Measurements from ENCODE around the gene SPRING1.

The SPRING1 gene

GRCh38 chr12:116735084-116735483, 2.8 kb downstream of the SPRING1 start:
- ATAC-seq (ENCODE audit: insufficient read depth, low read depth) (no peak), DNase-seq (no peak)
- no peak overlapping the region for H3K4me2 ChIP-seq (ENCODE audit: insufficient read depth, low read length)
- H3K9ac ChIP-seq (ENCODE audit: low read depth, low read length) = no peak overlapping the region
- TF ChIP-seq EZH2 (IDR thresholded peaks at IDR 0.05; ENCODE audit: borderline replicate concordance, low read depth, low read length, severe bottlenecking) (no peak), CTCF (IDR thresholded peaks at IDR 0.05; ENCODE audit: borderline replicate concordance, extremely low read depth, low read length, poor library complexity, severe bottlenecking) (no peak)
- H2AFZ ChIP-seq (ENCODE audit: low read depth, low read length) = no peak overlapping the region
- no peaks in the 10 kb centered on the region for H3K27me3 ChIP-seq (ENCODE audit: insufficient read depth, low read length, poor library complexity)
- H3K27ac ChIP-seq (ENCODE audit: low read length) = no peak overlapping the region
- H3K4me3 ChIP-seq (ENCODE audit: low read depth in 1 of 2, low read length in 2 of 2) = no peak overlapping the region
- H3K36me3 ChIP-seq (ENCODE audit: insufficient read depth, low read length) = peaks cover 21% of the 10 kb centered on the region
- H3K9me3 ChIP-seq (ENCODE audit: insufficient read depth, low read length, severe bottlenecking) = no peaks in the 10 kb centered on the region
- H3K4me1 ChIP-seq (ENCODE audit: insufficient read depth, low read length) = peaks cover 30% of the 10 kb centered on the region
- peaks cover 13% of the 10 kb centered on the region; the same call in 1 of the 2 replicates for H4K20me1 ChIP-seq (ENCODE audit: insufficient read depth, low read length)
- H3K79me2 ChIP-seq (ENCODE audit: insufficient read depth, low read length) = peaks cover 45% of the 10 kb centered on the region

- Histone ChIP-seq H2AFZ (ENCODE audit: low read depth, low read length) (no peak overlapping the region), H3K27ac (ENCODE audit: low read length) (no peak overlapping the region), H3K9ac (ENCODE audit: low read depth, low read length) (no peak overlapping the region), H3K27me3 (ENCODE audit: insufficient read depth, low read length, poor library complexity) (no peaks in the 10 kb centered on the region), H3K36me3 (ENCODE audit: insufficient read depth, low read length) (peaks cover 21% of the 10 kb centered on the region), H3K4me2 (ENCODE audit: insufficient read depth, low read length) (no peak overlapping the region), H3K4me3 (ENCODE audit: low read depth in 1 of 2, low read length in 2 of 2) (no peak overlapping the region), H3K4me1 (ENCODE audit: insufficient read depth, low read length) (peaks cover 26% of the 10 kb centered on the region), H4K20me1 (ENCODE audit: insufficient read depth, low read length) (peaks cover 13% of the 10 kb centered on the region; the same call in 1 of the 2 replicates), H3K79me2 (ENCODE audit: insufficient read depth, low read length) (peaks cover 45% of the 10 kb centered on the region), H3K9me3 (ENCODE audit: insufficient read depth, low read length, severe bottlenecking) (no peaks in the 10 kb centered on the region)
- DNase-seq = no peak
- no peak for ATAC-seq (ENCODE audit: insufficient read depth, low read depth)
- TF ChIP-seq EZH2 (IDR thresholded peaks at IDR 0.05; ENCODE audit: borderline replicate concordance, low read depth, low read length, severe bottlenecking) (no peak), CTCF (IDR thresholded peaks at IDR 0.05; ENCODE audit: borderline replicate concordance, extremely low read depth, low read length, poor library complexity, severe bottlenecking) (no peak)
Measured at GRCh38 chr12:116734156-116734768, 3.6 kb downstream of the SPRING1 start.

- H3K79me2 ChIP-seq (ENCODE audit: insufficient read depth, low read length) = peaks cover 33% of the 10 kb centered on the region
- DNase-seq (no peak), ATAC-seq (ENCODE audit: insufficient read depth, low read depth) (no peak)
- H3K4me2 ChIP-seq (ENCODE audit: insufficient read depth, low read length) = no peak overlapping the region
- no peak overlapping the region for H3K9ac ChIP-seq (ENCODE audit: low read depth, low read length)
- no peak overlapping the region for H3K4me3 ChIP-seq (ENCODE audit: low read depth in 1 of 2, low read length in 2 of 2)
- peaks cover 9% of the 10 kb centered on the region for H3K4me1 ChIP-seq (ENCODE audit: insufficient read depth, low read length)
- TF ChIP-seq CTCF (IDR thresholded peaks at IDR 0.05; ENCODE audit: borderline replicate concordance, extremely low read depth, low read length, poor library complexity, severe bottlenecking) (no peak), EZH2 (IDR thresholded peaks at IDR 0.05; ENCODE audit: borderline replicate concordance, low read depth, low read length, severe bottlenecking) (no peak)
- H3K27ac ChIP-seq (ENCODE audit: low read length) = no peak overlapping the region
- no peak overlapping the region for H2AFZ ChIP-seq (ENCODE audit: low read depth, low read length)
- peaks cover 13% of the 10 kb centered on the region; the same call in 1 of the 2 replicates for H4K20me1 ChIP-seq (ENCODE audit: insufficient read depth, low read length)
- no peaks in the 10 kb centered on the region for H3K9me3 ChIP-seq (ENCODE audit: insufficient read depth, low read length, severe bottlenecking)
- H3K27me3 ChIP-seq (ENCODE audit: insufficient read depth, low read length, poor library complexity) = no peaks in the 10 kb centered on the region
- H3K36me3 ChIP-seq (ENCODE audit: insufficient read depth, low read length) = peaks cover 21% of the 10 kb centered on the region
Measured at GRCh38 chr12:116731801-116732200, 6.1 kb downstream of the SPRING1 start.
